ENCODE results near the gene TPM1.

TPM1 gene

GRCh38 chr15:63054985-63055384 lies 12.4 kb downstream of the TPM1 start:
- DNase-seq (ENCODE audit: low read depth, low spot score): no peak

DNA sequence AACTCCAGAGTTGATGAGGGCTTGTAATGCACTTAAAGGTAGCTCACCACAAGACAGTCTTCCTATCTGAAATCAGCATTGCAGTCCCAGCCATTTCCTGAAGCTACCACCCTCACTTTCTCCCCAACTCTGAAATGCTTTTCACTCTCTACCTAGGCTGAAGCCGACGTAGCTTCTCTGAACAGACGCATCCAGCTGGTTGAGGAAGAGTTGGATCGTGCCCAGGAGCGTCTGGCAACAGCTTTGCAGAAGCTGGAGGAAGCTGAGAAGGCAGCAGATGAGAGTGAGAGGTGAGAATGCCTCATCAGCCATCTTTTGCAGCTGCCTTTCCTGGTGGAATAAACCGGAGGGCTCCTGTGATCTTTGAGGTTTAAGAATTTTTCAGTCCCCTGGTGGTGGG lies 14.3 kb downstream of the TPM1 start:
- DNase-seq (ENCODE audit: low read depth, low spot score): no peak

DNA sequence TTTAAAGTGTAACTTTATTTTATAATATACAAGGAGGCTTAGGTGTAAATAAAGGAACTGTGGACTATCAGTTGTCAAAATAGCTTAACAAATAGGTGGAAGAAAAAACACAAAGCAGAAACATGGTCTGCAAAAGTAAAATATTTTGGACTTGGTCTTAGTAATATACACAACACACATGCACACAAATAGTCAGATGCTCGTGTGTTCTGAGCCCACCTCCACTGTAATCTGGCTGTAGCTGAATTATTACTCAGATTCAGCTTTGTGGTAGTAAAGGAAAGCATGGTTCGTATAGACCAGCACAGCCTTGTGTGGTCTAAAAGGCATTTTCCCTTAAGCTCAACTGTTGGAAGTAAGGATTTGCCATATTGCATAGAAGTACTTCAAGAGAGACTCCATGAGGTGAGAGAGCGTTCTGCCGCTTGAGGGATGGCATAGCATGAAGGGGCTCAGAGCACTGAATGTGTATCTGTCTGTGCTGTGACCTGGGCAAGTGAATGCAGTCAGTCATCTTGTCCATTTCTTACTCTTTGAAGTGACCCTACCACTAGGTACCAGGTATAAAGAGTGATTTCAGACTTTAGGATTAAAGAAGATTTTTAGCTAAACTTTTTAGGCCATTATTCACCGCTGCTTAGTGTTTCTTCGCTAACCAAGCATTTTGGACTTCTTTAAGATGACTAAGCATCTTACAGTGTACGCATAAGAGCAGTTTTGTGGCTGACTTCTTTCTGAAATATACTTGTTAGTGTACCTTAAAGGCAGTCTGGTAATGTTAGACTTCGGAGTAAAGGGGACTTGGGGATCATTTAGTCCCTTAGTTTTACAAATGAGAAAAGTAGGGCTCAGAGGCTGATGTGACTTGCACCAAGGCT lies 15.2 kb downstream of the TPM1 start:
- DNase-seq (ENCODE audit: low read depth, low spot score): no peak

DNA sequence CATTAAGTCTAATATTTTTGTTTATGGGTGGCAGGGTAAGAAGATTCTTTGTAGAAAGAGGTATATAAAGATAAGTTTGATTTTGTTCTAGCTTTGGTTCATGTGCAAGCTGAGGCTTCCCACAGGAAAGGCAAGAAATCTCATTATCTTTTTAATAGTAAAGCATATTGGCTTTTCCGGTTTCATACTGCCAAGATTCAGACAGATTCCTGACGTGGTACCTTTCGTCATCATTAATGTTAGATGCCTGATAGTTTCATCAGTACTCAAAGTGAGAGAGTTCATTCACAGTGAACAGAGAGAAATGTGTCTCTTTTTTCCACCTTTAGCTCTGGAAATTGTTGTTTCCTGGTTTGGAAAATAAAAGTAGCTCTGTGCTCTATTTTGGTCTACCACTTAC lies 16.5 kb downstream of the TPM1 start:
- no peak for DNase-seq (ENCODE audit: low read depth, low spot score)

GRCh38 chr15:63059573-63060216 lies 17.1 kb downstream of the TPM1 start:
- DNase-seq (ENCODE audit: low read depth, low spot score): no peak

DNA sequence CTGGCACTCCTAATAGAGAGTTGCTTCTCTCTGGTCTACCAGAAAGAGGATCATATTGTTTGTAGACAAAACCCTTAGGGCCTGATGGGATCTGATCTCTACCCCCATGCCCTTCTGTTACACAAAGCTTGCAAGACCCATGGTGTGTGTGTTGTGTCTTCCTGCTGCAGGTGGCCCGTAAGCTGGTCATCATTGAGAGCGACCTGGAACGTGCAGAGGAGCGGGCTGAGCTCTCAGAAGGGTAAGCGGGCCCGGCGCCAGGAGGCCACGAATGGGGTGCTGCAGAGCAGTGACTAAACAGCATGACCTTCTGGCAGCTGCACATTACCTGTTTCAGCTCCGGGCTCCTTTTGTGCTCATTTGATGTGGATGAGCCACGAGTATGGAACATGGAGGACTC lies 18.2 kb downstream of the TPM1 start:
- no peak for DNase-seq (ENCODE audit: low read depth, low spot score)

DNA sequence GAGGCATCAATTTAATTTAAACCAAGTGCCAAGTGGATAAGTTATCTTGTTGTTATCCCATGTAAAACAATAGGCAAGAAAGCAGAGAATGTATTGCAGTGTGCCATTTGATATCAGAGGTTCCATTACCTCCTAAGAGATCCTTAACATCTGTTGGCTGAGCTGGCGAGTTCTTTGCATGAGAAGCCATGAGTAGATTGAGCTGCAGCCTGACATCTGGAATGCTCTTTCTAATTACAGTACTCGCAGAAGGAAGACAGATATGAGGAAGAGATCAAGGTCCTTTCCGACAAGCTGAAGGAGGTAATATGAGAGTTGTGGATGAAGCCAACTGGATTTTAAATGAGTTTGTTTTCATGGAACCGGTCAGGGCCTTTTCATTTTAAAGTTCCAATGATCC lies 19.4 kb downstream of the TPM1 start:
- DNase-seq (ENCODE audit: low read depth, low spot score): no peak

DNA sequence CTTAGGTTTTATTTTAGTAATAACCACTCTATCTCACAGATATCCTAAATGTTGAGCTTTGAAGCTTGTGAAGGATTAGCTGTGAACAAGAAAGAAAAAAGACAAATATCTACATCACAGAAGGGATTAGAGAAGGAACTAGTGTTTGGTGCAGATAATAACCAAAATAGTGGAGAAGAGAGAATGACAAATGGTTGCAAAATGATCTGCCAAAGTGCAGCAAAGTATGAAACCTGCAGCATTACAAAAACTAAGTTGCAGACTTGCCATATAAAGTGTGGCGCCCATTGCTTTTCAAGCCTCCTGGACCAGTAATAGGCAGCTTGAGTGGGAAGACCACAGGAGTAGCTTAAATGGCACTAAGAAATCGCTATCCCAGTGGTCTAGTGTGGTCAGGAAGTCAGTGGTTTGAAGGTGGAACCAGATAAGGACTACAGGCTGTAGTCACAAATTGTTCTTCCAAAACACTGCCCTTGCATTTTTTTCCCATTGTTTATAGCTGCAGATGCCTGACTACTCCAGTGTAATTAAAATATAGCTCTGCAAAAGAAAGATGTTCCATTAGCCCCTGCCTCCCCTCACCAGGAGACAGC lies 20.7 kb downstream of the TPM1 start:
- DNase-seq (ENCODE audit: low read depth, low spot score): no peak

DNA sequence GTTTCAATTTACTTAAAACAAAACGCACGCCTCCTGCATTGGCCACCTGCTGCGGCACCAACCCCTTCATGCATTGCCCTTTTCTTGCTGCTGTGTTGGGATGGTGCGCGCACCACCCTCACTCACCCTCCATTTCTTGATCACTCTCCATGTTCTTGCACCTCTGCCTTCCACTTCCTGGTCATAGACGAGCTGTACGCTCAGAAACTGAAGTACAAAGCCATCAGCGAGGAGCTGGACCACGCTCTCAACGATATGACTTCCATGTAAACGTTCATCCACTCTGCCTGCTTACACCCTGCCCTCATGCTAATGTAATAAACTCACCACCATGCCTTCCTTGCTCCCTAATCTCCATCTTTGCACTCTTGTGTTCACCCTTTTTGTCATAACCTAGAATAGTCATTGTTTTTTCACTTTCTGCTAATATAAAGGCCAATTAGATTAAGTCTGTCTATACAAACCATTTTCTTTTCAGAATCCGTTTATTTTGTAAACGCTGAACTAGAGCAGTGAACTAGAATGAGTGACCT lies 21.4 kb downstream of the TPM1 start:
- no peak for DNase-seq (ENCODE audit: low read depth, low spot score)

DNA sequence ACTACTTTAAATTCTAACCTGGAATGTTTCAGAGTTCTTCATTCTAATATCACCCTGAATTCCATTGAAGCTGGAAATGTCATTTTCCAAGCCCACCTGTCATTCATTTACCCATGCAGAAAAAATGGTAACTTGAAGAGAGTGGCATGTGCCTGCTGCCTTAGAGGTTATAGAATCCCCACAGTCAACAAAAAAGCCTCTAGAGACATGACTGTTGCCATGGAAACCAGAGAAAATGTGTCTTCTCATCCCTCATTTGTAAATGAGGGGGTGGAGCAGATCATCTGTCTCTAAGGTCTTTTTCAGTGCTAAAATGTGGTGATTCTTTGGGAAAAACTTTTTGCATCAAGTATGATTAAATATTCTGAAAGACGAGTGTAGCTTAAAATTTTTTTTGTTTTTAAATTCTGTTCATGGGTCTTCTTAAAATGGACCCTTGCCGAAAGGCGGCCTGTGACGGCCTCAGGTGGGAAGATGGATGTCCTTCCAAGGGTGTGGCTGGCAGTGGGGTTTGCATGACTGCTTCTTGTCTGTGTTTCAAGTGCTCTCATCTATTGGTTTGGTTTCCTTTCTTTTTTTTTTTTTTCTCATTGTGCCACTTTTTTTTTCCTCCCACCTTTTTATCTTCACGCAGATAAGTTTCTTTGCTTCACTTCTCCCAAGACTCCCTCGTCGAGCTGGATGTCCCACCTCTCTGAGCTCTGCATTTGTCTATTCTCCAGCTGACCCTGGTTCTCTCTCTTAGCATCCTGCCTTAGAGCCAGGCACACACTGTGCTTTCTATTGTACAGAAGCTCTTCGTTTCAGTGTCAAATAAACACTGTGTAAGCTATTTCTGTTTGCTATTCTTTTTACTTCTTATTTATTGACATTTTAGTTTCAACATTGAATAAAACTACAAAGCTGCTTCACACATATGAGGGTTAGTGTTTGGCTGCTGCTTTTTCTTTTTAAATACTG lies 23.0 kb downstream of the TPM1 start:
- no peak for DNase-seq (ENCODE audit: low read depth, low spot score)

GRCh38 chr15:63066272-63066671 lies 23.7 kb downstream of the TPM1 start:
- DNase-seq (ENCODE audit: low read depth, low spot score): no peak

DNA sequence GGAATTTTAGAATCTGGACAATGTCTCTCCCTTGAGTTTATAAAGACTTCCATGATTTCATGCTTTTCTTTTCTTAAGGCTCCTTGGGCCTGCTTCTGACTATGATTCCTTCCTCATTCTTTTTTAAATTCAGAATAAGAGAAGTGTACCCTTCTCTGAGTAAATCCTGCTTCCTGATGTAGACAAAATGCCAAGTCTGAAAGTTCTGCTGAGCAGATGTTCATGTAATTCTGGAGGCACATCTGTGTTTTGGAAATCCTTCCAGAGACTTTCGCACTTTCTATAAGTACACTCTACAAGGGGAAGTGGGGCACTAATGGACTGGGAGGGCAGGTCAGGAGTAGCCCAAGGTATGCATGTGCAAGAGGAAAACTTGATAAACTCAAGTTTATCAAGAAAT lies 24.8 kb downstream of the TPM1 start:
- no peak for DNase-seq (ENCODE audit: low read depth, low spot score)

DNA sequence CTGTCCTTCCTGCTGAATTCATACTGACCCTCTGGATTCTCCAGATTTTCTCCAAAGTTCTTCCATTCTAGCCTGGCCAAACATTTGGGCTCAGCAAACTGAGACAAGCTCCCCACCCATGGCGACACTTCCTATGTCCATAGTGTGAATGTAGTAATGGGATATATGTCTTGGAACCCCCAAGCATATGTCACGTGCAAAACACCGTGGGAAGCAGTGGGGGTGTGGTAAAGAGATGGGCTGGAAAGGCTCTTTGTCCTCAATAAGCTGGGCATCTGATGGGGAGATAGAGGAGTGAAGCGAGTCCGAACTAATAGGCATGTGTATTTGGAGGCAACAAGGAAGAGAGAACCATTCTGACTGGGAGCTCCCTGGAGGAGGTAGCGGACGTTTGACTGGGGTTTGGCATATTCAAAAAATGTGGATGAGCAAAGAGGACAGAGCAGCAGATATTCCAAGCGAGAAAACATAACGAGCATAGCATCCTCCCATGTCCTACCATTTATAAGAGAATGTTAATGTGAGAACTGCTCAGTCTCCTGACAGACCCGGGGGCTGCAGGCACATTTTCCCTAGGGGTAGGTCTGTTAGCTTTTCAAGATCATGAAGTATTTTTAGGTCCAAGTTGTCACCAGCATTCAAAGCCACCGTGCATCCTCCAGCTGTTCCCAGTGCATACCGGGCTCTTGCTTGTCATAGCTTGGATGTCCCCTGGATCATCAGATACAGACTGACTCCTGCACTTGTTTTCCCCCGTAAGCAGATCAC lies 25.6 kb downstream of the TPM1 start:
- DNase-seq (ENCODE audit: low read depth, low spot score): no peak

- DNase-seq (ENCODE audit: low read depth, low spot score): no peak
These were observed 27.1 kb downstream of the TPM1 start for GRCh38 chr15:63069616-63070090.

GRCh38 chr15:63070681-63071129 lies 28.2 kb downstream of the TPM1 start:
- DNase-seq (ENCODE audit: low read depth, low spot score): no peak

DNA sequence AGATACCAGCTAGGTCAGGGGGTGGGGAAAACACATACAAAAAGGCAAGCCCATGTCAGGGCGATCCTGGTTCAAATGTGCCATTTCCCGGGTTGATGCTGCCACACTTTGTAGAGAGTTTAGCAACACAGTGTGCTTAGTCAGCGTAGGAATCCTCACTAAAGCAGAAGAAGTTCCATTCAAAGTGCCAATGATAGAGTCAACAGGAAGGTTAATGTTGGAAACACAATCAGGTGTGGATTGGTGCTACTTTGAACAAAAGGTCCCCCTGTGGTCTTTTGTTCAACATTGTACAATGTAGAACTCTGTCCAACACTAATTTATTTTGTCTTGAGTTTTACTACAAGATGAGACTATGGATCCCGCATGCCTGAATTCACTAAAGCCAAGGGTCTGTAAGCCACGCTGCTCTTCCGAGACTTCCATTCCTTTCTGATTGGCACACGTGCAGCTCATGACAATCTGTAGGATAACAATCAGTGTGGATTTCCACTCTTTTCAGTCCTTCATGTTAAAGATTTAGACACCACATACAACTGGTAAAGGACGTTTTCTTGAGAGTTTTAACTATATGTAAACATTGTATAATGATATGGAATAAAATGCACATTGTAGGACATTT lies 28.9 kb downstream of the TPM1 start:
- no peak for DNase-seq (ENCODE audit: low read depth, low spot score)

DNA sequence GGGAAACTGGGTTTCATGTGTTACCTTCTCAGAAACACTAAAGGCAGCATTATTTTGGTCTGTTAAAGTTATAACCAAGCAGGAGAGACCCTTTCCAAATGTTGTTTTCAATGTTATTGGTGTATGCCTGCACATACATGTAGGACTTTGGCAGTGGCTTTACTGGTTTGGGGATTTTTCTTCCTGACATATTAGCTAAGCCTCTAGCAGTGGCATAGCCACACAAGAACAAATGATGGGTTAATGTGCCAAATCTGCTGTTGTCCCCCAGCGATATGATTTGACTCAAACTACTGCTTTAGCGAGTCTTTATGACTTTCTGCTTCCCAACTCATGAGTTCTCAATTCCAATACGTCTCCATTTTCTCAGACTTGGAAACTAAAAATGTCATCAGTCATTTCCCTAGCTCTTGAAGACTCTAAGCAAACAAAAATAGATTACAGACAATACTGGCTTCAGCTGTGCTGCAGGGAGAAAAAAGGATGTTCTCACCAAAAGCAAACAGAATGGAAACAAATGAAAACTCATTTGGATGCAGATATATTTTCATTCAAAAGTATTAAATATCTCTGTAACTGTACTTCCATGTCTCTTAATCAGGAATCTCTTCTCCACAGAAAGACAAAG lies 29.6 kb downstream of the TPM1 start:
- DNase-seq (ENCODE audit: low read depth, low spot score): no peak

GRCh38 chr15:63072809-63073277 lies 30.3 kb downstream of the TPM1 start:
- DNase-seq (ENCODE audit: low read depth, low spot score): no peak

- no peak for DNase-seq (ENCODE audit: low read depth, low spot score)
These were observed 31.1 kb downstream of the TPM1 start for GRCh38 chr15:63073497-63074172.

Data from brain pericyte (primary cell).